Osteocyte (in vitro differentiated cells): ENCODE results near the gene NEMP1. TPM values are rescaled to one million over a fixed set of nuclear protein-coding genes. Genes with fewer than 3 reads are reported as not detected.
"Not testable (repeated sequence)": the region's sequence is repeated elsewhere in the genome, so short reads cannot be mapped to it uniquely, and the experiment has no call there.

ENCODE experiments used
- DNase-seq: peaks from one replicate; pipeline ENCODE4 v3.0.0; 2021; ENCODE audit warnings: mixed read lengths; ENCODE audit not compliant: unreplicated experiment; ENCODE audit errors: extremely low spot score
- H3K27ac Mint-ChIP-seq: one replicate; pipeline ENCODE4 v1.8.0; 2021; ENCODE audit warnings: mild to moderate bottlenecking, mixed read lengths; ENCODE audit not compliant: unreplicated experiment
- H3K27me3 Mint-ChIP-seq: one replicate; pipeline ENCODE4 v1.8.0; 2021; ENCODE audit warnings: mixed read lengths; ENCODE audit not compliant: unreplicated experiment
- H3K36me3 Mint-ChIP-seq: one replicate; pipeline ENCODE4 v1.8.0; 2021; ENCODE audit warnings: mixed read lengths; ENCODE audit not compliant: unreplicated experiment
- H3K4me1 Mint-ChIP-seq: one replicate; pipeline ENCODE4 v1.8.0; 2021; ENCODE audit warnings: mixed read lengths; ENCODE audit not compliant: unreplicated experiment
- H3K4me3 Mint-ChIP-seq: one replicate; pipeline ENCODE4 v1.8.0; 2021; ENCODE audit warnings: mild to moderate bottlenecking, moderate library complexity, mixed read lengths; ENCODE audit not compliant: unreplicated experiment
- H3K9me3 Mint-ChIP-seq: one replicate; pipeline ENCODE4 v1.8.0; 2021; ENCODE audit warnings: mixed read lengths; ENCODE audit not compliant: unreplicated experiment
- total RNA-seq: library from RNA; stranded (reverse); gene quantifications from 2 replicates; pipeline ENCODE4 v1.2.1, GENCODE V29; 2021
- TF ChIP-seq, protein P1 (sequence below): fragments of 200-600 bp; sonication (generic); IDR thresholded peaks from 2 replicates; pipeline ENCODE4 v1.5.0; 2021; ENCODE audit warnings: antibody characterized with exemption, mild to moderate bottlenecking, moderate library complexity

NEMP1 gene
- total RNA-seq, 1 donor from 2014 or later: 12.1 TPM

DNA sequence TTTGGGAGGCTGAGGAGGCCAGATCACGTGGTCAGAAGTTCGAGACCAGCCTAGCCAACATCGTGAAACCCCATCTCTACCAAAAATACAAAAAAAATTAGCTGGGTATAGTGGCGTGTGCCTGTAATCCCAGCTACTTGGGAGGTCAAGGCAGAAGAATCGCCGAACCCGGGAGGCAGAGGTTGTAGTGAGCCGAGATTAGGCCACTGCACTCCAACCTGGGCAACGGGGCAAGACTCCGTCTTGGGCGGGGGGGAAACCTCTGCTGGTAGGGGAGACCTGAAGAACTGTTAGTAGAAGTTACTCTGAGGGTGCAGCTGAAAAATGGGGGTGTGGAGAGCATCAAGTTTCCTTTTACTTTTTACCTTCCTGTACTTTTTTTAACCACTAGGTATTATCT lies 47.5 kb upstream of the NEMP1 start:
- Mint-ChIP-seq H3K27me3 (no peaks in the 10 kb centered on the region), H3K9me3 (no peaks in the 10 kb centered on the region), H3K27ac (no peak overlapping the region), H3K4me3 (no peak overlapping the region), H3K36me3 (no peaks in the 10 kb centered on the region), H3K4me1 (peaks cover 29% of the 10 kb centered on the region)
- DNase-seq: no peak
- TF ChIP-seq, protein P1, sequence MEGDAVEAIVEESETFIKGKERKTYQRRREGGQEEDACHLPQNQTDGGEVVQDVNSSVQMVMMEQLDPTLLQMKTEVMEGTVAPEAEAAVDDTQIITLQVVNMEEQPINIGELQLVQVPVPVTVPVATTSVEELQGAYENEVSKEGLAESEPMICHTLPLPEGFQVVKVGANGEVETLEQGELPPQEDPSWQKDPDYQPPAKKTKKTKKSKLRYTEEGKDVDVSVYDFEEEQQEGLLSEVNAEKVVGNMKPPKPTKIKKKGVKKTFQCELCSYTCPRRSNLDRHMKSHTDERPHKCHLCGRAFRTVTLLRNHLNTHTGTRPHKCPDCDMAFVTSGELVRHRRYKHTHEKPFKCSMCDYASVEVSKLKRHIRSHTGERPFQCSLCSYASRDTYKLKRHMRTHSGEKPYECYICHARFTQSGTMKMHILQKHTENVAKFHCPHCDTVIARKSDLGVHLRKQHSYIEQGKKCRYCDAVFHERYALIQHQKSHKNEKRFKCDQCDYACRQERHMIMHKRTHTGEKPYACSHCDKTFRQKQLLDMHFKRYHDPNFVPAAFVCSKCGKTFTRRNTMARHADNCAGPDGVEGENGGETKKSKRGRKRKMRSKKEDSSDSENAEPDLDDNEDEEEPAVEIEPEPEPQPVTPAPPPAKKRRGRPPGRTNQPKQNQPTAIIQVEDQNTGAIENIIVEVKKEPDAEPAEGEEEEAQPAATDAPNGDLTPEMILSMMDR: no peak

DNA sequence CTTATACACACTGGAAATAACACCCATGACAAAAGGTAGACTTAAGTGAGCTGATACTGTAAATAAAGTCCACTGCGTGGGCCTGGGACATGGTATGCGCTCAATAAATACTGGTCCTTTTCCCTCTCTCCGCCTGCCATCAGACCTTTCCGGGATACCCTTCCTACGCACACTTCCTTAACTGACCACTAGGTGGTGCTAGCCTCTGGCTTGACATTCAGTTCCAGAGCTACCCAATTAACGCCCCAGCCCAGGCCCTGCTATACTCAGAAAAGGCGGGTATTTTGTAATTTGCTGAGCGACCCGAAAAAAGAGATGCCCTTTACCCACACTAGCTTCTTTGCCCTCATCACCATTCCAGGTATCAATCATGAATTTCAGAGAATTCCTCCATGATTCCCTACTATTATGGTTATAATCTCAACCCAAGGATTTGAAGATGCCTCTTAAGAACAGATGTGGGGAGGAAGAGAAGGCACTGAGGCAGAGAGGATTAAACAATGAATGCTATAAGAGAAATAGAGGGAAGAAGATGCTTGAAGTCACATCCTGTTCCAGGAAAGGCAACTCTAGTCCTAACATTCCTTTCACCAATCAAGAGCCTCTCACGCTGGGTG lies 45.8 kb upstream of the NEMP1 start:
- no peaks in the 10 kb centered on the region for H3K27me3 Mint-ChIP-seq
- TF ChIP-seq, protein P1: peak; percentile 94
- peaks cover 18% of the 10 kb centered on the region for H3K4me1 Mint-ChIP-seq
- H3K9me3 Mint-ChIP-seq: no peaks in the 10 kb centered on the region
- H3K4me3 Mint-ChIP-seq: no peak overlapping the region
- peak; percentile 92 for DNase-seq
- H3K36me3 Mint-ChIP-seq: no peaks in the 10 kb centered on the region
- H3K27ac Mint-ChIP-seq: no peak overlapping the region

DNA sequence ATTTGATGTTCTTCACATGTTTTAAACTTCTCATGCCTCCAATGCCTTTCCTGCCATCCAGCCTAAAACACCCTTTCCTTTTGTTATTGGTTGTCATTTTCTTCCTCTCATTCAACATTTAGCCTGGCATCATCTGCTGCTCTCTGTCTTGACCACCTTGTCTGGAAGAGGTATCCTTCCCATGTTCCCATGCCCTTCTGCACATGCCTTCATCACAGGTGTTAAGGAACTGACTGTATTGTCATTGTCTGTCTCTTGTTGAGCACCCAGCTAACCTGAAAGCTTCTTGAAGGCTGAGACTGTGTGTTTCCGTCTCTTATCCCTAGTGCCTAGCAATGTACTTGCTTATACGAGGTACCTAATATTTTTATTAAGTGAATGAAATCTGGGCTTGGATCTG lies 45.2 kb upstream of the NEMP1 start:
- H3K4me1 Mint-ChIP-seq: peaks cover 23% of the 10 kb centered on the region
- no peaks in the 10 kb centered on the region for H3K27me3 Mint-ChIP-seq
- no peak overlapping the region for H3K4me3 Mint-ChIP-seq
- no peak for DNase-seq
- TF ChIP-seq, protein P1: no peak
- H3K36me3 Mint-ChIP-seq: no peaks in the 10 kb centered on the region
- H3K27ac Mint-ChIP-seq: no peak overlapping the region
- H3K9me3 Mint-ChIP-seq: no peaks in the 10 kb centered on the region

DNA sequence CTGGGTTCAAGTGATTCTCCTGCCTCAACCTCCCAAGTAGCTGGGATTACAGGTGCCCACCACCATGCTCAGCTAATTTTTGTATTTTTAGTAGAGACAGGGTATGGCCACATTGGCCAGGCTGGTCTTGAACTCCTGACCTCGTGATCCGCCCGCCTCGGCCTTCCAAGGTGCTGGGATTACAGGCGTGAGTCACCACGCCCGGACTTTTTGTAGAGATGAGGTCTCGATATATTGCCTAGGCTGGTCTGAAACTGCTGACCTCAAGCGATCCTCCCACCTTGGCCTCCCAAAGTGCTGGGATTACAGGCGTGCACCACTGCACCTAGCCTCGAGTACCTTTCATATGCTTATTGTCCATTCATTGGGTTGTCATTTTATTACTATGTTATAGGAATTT lies 42.1 kb upstream of the NEMP1 start:
- DNase-seq, H3K36me3 Mint-ChIP-seq, H3K27me3 Mint-ChIP-seq, H3K9me3 Mint-ChIP-seq, H3K27ac Mint-ChIP-seq, H3K4me3 Mint-ChIP-seq: not testable (repeated sequence)
- H3K4me1 Mint-ChIP-seq: peaks cover 19% of the 10 kb centered on the region

DNA sequence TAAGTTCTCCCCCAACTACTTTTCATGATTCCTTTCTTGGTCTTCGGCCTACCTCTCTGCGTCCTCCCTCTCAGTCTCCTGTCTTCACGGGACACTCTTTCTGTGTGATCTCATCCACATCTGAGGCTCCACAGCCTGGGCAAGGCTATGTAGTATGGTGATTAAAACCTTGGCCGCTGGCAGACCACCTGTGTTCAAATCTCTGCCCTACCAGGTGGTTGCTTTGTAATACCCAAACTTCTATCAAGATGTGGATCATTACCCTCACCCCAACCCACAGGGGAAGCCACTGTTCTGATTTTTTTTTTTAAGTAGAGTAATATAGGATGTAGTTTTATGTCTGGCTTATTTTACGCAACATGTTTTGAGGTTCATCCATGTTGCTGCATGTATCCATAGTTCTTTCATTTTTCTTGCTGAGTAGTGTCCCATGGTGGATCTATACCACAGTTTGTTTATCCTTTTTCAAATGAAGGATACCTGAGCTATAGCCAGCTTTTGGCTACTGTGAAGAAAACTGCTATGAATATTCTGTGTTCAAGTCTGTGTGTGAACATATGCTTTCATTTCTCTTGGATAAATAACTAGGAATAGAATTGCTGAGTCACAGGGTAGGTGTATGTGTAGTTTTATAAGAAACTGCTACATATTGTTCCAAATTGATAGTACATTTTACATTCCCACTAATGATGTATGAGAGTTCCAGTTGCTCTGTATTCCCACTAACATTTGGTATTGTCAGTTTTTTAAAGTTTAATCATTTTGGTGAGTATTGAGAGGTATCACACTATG lies 40.9 kb upstream of the NEMP1 start:
- Mint-ChIP-seq H3K4me1 (peaks cover 19% of the 10 kb centered on the region), H3K4me3 (no peak overlapping the region), H3K36me3 (no peaks in the 10 kb centered on the region), H3K9me3 (no peaks in the 10 kb centered on the region), H3K27me3 (no peaks in the 10 kb centered on the region), H3K27ac (peak overlapping the region; percentile 65)
- no peak for DNase-seq
- TF ChIP-seq, protein P1: no peak
